H1 (cell line): Measurements from ENCODE around the gene RMC1.

Experiments used
- CREB1 ChIP-seq: IDR thresholded peaks from 2 replicates; pipeline ENCODE4 v1.6.1; 2012; ENCODE audit warnings: inconsistent platforms
- EP300 ChIP-seq, 2 experiments: IDR thresholded peaks; 1 replicate in 1 of 2; 2 replicates in 1 of 2; pipeline ENCODE4 v1.6.1; 2011 to 2012; ENCODE audit warnings: low read depth in 2 of 2, low read length in 2 of 2, mild to moderate bottlenecking in 2 of 2, borderline replicate concordance in 1 of 2, inconsistent platforms in 1 of 2, moderate library complexity in 1 of 2
- EZH2 ChIP-seq: fragments of 200-600 bp; sonication (generic); IDR thresholded peaks from 2 replicates; pipeline ENCODE4 v1.7.1; 2012; ENCODE audit warnings: low read depth, mild to moderate bottlenecking, moderate library complexity, low read length, inconsistent platforms; ENCODE audit not compliant: severe bottlenecking
- GABPA ChIP-seq: IDR thresholded peaks from 2 replicates; pipeline ENCODE4 v1.6.1; 2011; ENCODE audit warnings: mild to moderate bottlenecking, low read length, moderate library complexity, borderline replicate concordance; ENCODE audit not compliant: insufficient read depth
- NRF1 ChIP-seq: IDR thresholded peaks from 2 replicates; pipeline ENCODE4 v1.6.1; 2011; ENCODE audit warnings: mild to moderate bottlenecking, low read depth, low read length, improper control_type of control experiment
- POLR2A ChIP-seq, 2 experiments: IDR thresholded peaks; 1 replicate in 1 of 2; 2 replicates in 1 of 2; pipeline ENCODE4 v1.6.1; 2011; ENCODE audit warnings: low read depth in 2 of 2, low read length in 2 of 2, mild to moderate bottlenecking in 2 of 2; ENCODE audit errors: control extremely low read depth in 1 of 2
- POLR2AphosphoS5 ChIP-seq: IDR thresholded peaks from 2 replicates; pipeline ENCODE4 v1.6.1; 2011; ENCODE audit warnings: low read depth, low read length
- RNF2 ChIP-seq: fragments of 200-900, 300-1000 bp; sonication (generic); IDR thresholded peaks from 2 replicates; pipeline ENCODE4 v1.7.1; 2016; ENCODE audit warnings: borderline replicate concordance, low read depth, mild to moderate bottlenecking, antibody characterized with exemption, low read length; ENCODE audit not compliant: poor library complexity, severe bottlenecking; ENCODE audit errors: missing control alignments
- TAF1 ChIP-seq: IDR thresholded peaks from 2 replicates; pipeline ENCODE4 v1.6.1; 2011; ENCODE audit warnings: mild to moderate bottlenecking, low read depth, low read length
- YY1 ChIP-seq: IDR thresholded peaks from 2 replicates; pipeline ENCODE4 v1.6.1; 2011; ENCODE audit warnings: low read depth, mild to moderate bottlenecking, low read length
- TF ChIP-seq, protein P1 (sequence below), 3 experiments: IDR thresholded peaks; 1 replicate in 2 of 3; 2 replicates in 1 of 3; pipeline versions ENCODE4 v1.5.1 to v1.6.1; 2011; ENCODE audit warnings: low read length in 3 of 3, mild to moderate bottlenecking in 3 of 3, inconsistent platforms in 2 of 3, low read depth in 1 of 3, moderate library complexity in 1 of 3; ENCODE audit not compliant: insufficient read depth in 1 of 3; ENCODE audit errors: control extremely low read depth in 1 of 3
- TF ChIP-seq, protein P2 (sequence below): IDR thresholded peaks from 2 replicates; pipeline ENCODE4 v1.6.1; 2011; ENCODE audit warnings: low read length, improper control_type of control experiment

DNA sequence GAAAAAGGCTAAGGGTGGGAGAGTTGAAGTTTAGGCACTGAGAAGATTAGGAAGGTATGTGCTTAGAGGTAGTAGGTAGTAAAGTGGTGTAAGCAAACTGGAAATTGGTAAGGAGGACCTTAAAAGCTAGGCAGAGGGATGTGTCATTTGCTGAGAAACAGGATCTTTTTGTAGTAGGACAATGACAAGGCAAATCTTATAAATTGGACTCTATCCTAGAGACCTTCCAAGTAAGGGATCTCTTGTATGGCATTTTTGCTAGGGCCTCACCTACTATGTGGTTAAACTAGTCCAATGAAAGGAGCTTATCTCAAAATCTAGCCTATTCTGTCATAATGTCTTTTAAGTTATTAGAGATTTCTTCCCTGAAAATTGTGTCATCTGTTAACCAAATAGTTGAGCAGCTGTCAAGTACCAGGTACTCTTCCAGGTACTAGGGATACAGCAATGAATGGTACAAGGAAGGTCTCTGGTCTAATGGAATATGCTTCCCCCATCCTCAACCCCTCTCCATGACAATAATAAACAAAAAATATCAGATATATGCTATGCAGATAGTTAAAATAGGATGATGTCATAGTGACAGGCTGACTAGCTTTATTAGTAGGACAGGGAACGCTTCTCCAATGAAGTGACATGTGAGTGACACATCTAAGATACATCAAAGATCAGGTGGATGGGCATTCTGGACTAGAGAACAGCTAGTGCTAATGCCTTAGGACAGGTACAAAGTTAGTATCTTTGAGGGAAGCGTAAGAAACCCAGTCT is 32.5 kb upstream of the RMC1 start:
- TF ChIP-seq EP300 (IDR thresholded peaks at IDR 0.05; ENCODE audit: borderline replicate concordance in 1 of 2, low read depth in 2 of 2, low read length in 2 of 2) (no peak), EZH2 (no peak), POLR2AphosphoS5 (no peak), CREB1 (no peak), POLR2A (IDR thresholded peaks at IDR 0.05; ENCODE audit: control extremely low read depth in 1 of 2, low read depth in 2 of 2, low read length in 2 of 2) (no peak), NRF1 (no peak), YY1 (no peak), GABPA (no peak), RNF2 (no peak), TAF1 (no peak)
- TF ChIP-seq, protein P1, sequence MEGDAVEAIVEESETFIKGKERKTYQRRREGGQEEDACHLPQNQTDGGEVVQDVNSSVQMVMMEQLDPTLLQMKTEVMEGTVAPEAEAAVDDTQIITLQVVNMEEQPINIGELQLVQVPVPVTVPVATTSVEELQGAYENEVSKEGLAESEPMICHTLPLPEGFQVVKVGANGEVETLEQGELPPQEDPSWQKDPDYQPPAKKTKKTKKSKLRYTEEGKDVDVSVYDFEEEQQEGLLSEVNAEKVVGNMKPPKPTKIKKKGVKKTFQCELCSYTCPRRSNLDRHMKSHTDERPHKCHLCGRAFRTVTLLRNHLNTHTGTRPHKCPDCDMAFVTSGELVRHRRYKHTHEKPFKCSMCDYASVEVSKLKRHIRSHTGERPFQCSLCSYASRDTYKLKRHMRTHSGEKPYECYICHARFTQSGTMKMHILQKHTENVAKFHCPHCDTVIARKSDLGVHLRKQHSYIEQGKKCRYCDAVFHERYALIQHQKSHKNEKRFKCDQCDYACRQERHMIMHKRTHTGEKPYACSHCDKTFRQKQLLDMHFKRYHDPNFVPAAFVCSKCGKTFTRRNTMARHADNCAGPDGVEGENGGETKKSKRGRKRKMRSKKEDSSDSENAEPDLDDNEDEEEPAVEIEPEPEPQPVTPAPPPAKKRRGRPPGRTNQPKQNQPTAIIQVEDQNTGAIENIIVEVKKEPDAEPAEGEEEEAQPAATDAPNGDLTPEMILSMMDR (IDR thresholded peaks at IDR 0.05; ENCODE audit: control extremely low read depth in 1 of 3, insufficient read depth in 1 of 3, low read depth in 1 of 3, low read length in 3 of 3): no peak
- TF ChIP-seq, protein P2, sequence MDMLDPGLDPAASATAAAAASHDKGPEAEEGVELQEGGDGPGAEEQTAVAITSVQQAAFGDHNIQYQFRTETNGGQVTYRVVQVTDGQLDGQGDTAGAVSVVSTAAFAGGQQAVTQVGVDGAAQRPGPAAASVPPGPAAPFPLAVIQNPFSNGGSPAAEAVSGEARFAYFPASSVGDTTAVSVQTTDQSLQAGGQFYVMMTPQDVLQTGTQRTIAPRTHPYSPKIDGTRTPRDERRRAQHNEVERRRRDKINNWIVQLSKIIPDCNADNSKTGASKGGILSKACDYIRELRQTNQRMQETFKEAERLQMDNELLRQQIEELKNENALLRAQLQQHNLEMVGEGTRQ: no peak
